Measurements from ENCODE around the gene ADH7.

- TF ChIP-seq CTCF (IDR thresholded peaks at IDR 0.05; ENCODE audit: low read depth, low read length) = no peak
- no peak for TF ChIP-seq POLR2A (IDR thresholded peaks at IDR 0.05; ENCODE audit: extremely low read depth, insufficient read length)
- TF ChIP-seq MAX (IDR thresholded peaks at IDR 0.05; ENCODE audit: low read depth, low read length) = no peak
These were observed 22.5 kb upstream of the ADH7 start for GRCh38 chr4:99457676-99458075.

Measured in NB4 (cell line).